Measurements from ENCODE around the gene SNRK. TPM values are rescaled to one million over a fixed set of nuclear protein-coding genes. Genes with fewer than 3 reads are reported as not detected.

SNRK gene
- total and polyA plus RNA-seq, 2 of the 13 experiments (the other 11 are each of a cell fraction or from before 2014, with no cell fraction given), result 11.4 to 16.1 TPM

- TF ChIP-seq ARHGAP35 (CRISPR knock-in tag; IDR thresholded peaks at IDR 0.05; ENCODE audit: borderline replicate concordance) (no peak), CHD2 (IDR thresholded peaks at IDR 0.05; ENCODE audit: low read depth, low read length) (no peak), ZNF776 (CRISPR knock-in tag; IDR thresholded peaks at IDR 0.05) (no peak), HNF1A (IDR thresholded peaks at IDR 0.05; ENCODE audit: low read depth) (peak; percentile 61; the same call in 1 of the 2 replicates), HNF1A (CRISPR knock-in tag; IDR thresholded peaks at IDR 0.05; ENCODE audit: borderline replicate concordance) (peak; percentile 68; the same call in 1 of the 2 replicates), GABPA (IDR thresholded peaks at IDR 0.05; ENCODE audit: low read depth, low read length) (no peak), GABPA (CRISPR knock-in tag; IDR thresholded peaks at IDR 0.05; ENCODE audit: low read depth) (0 out of 2 replicates have a peak, but pooled peaks have one; percentile 17), BCL6 (CRISPR knock-in tag; IDR thresholded peaks at IDR 0.05) (peak; percentile 72), ZNF672 (CRISPR knock-in tag; IDR thresholded peaks at IDR 0.05) (no peak), ZNF230 (CRISPR knock-in tag; IDR thresholded peaks at IDR 0.05) (no peak), HDAC1 (CRISPR knock-in tag; IDR thresholded peaks at IDR 0.05) (peak; percentile 57), ZNF326 (CRISPR knock-in tag; IDR thresholded peaks at IDR 0.05; ENCODE audit: borderline replicate concordance) (no peak), CEBPG (CRISPR knock-in tag; IDR thresholded peaks at IDR 0.05) (peak; percentile 78), EP300 (IDR thresholded peaks at IDR 0.05; ENCODE audit: low read depth in 2 of 2, low read length in 2 of 2) (peak in 1 of 2 experiments; percentile 66; a peak in 2 of 4 replicates), EP300 (CRISPR knock-in tag; IDR thresholded peaks at IDR 0.05; ENCODE audit: borderline replicate concordance) (peak; percentile 66), RCOR2 (CRISPR knock-in tag; IDR thresholded peaks at IDR 0.05) (peak; percentile 83; the same call in 1 of the 2 replicates), SOX6 (IDR thresholded peaks at IDR 0.05) (no peak), SOX6 (CRISPR knock-in tag; IDR thresholded peaks at IDR 0.05) (peak; percentile 95), SKIL (CRISPR knock-in tag; IDR thresholded peaks at IDR 0.05; ENCODE audit: borderline replicate concordance) (0 out of 2 replicates have a peak, but pooled peaks have one; percentile 15), ZMYM3 (CRISPR knock-in tag; IDR thresholded peaks at IDR 0.05) (peak; percentile 94), HOMEZ (CRISPR knock-in tag; IDR thresholded peaks at IDR 0.05; ENCODE audit: low read depth) (peak; percentile 29), ZNF496 (CRISPR knock-in tag; IDR thresholded peaks at IDR 0.05; ENCODE audit: insufficient replicate concordance) (no peak)
These were observed 30.6 kb downstream of the SNRK start (continued) for GRCh38 chr3:43316783-43317460.

All from HepG2 (cell line).